Testis (tissue), 2 donors: ENCODE measurements around the gene RAD18.

ENCODE experiments used
- POLR2A ChIP-seq: fragments of 450-650 bp; IDR thresholded peaks from one replicate; pipeline ENCODE4 v1.6.1; 2017; ENCODE audit warnings: antibody characterized with exemption, mild to moderate bottlenecking, moderate library complexity
- TF ChIP-seq, protein P1 (sequence below), 3 experiments: fragments of 450-650 bp in 2 of 3; fragments of 200-600 bp in 1 of 3; sonication (generic) in 1 of 3; IDR thresholded peaks; one replicate each; pipeline ENCODE4 v1.5.1; 2016 to 2019; ENCODE audit warnings: antibody characterized with exemption in 3 of 3, mild to moderate bottlenecking in 2 of 3, moderate library complexity in 1 of 3

DNA sequence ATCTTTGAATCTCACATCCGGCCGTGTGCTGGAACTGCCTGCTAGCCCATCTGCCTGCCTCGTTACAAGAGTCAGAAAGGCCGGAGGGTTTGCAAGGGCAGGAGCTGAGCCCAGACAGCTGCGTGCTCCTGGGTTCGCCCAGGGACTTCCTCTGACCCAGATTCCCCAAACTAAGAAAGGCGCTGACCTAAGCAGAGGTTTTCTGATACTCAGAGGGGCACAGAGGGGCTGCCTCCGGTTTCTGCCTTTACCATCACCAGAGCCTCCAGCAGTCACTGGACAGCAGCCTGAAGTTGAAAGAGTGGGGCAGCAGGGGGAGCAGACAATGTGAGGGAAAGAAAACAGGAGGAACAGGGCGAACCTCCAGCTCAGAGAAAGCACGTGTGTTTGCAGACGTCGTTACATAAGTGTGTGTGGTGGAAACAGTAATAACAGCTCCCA lies 33.4 kb upstream of the RAD18 start:
- TF ChIP-seq, protein P1, sequence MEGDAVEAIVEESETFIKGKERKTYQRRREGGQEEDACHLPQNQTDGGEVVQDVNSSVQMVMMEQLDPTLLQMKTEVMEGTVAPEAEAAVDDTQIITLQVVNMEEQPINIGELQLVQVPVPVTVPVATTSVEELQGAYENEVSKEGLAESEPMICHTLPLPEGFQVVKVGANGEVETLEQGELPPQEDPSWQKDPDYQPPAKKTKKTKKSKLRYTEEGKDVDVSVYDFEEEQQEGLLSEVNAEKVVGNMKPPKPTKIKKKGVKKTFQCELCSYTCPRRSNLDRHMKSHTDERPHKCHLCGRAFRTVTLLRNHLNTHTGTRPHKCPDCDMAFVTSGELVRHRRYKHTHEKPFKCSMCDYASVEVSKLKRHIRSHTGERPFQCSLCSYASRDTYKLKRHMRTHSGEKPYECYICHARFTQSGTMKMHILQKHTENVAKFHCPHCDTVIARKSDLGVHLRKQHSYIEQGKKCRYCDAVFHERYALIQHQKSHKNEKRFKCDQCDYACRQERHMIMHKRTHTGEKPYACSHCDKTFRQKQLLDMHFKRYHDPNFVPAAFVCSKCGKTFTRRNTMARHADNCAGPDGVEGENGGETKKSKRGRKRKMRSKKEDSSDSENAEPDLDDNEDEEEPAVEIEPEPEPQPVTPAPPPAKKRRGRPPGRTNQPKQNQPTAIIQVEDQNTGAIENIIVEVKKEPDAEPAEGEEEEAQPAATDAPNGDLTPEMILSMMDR (IDR thresholded peaks at IDR 0.05): peak; percentile 21 to 41 (median 34)
- TF ChIP-seq POLR2A: no peak
